HG03060 (cell line): ENCODE data around the gene CXCL9.
"Not testable (repeated sequence)": the region's sequence is repeated elsewhere in the genome, so short reads cannot be mapped to it uniquely, and the experiment has no call there.

Experiments used
- ATAC-seq: cut with Tn5 transposase; IDR thresholded peaks from one replicate; pipeline ENCODE4 v1.9.1; 2021; ENCODE audit warnings: low read depth, moderate number of reproducible peaks; ENCODE audit not compliant: unreplicated experiment

Gene CXCL9

GRCh38 chr4:76013540-76013939 is 6.2 kb upstream of the CXCL9 start:
- ATAC-seq: no peak

GRCh38 chr4:76012388-76012801 is 5.1 kb upstream of the CXCL9 start:
- ATAC-seq: no peak

DNA sequence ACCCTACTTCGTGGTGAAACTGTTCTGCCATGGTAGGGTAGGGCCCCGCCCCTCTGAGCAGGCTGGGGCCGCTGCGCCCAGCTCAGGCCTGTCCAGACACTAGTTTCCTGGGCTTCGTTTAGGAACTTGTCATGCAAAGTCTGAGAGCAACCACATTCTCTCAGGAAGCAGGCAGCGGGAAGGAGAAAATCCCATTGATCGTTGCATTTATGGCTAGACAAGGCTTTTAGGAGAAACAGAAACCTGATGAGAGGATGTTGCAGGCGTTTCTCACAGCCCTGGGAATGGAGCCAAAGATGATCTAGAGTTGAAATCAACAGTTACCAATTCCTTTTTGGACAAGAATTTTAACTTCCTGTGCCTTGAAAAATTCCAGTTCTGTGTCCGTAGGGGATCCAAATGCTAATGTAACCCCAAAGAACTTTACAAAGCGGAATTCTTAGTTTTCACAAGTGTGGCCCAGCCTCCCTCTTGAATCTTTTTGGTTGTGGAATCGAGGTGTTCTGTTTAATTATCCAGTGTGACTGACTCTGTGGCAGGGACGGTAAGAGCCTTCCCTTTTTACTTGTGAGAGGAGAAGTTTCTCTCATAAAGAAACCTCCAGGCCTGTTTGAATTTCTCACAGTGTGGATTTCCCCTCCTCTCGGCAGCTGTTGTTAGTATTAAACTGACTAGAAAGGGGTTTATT is 4.5 kb upstream of the CXCL9 start:
- ATAC-seq: no peak

- ATAC-seq: no peak
These were observed 3.8 kb upstream of the CXCL9 start for GRCh38 chr4:76011018-76011670.

GRCh38 chr4:76010576-76010975 is 3.3 kb upstream of the CXCL9 start:
- no peak for ATAC-seq

DNA sequence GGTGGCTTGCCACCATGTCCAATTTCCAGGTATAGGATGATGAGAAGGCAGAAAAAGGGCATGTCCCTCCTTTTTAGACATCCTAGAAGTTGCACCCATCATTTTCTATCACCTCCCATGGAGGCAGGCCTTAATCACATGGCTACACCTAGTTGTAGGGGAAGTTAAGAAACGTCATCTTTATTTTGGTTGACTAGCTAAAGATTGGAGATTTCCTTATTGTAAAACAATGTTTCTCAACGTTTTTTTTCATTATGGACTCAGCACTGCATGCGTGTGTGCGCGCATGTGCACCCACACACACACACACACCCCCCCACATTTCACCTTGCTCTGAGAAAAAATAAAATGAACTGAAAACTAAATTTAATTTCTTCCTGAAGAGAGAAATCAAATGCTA is 2.0 kb upstream of the CXCL9 start:
- ATAC-seq: no peak

GRCh38 chr4:76003620-76004019 is 3.7 kb downstream of the CXCL9 start:
- ATAC-seq: no peak

GRCh38 chr4:76003035-76003434 is 4.3 kb downstream of the CXCL9 start:
- no peak for ATAC-seq

GRCh38 chr4:76002176-76002575 is 5.1 kb downstream of the CXCL9 start:
- ATAC-seq: no peak

- no peak for ATAC-seq
These were observed 5.6 kb downstream of the CXCL9 start for GRCh38 chr4:76001700-76002099.

GRCh38 chr4:76000279-76000678 is 7.0 kb downstream of the CXCL9 start:
- no peak for ATAC-seq

DNA sequence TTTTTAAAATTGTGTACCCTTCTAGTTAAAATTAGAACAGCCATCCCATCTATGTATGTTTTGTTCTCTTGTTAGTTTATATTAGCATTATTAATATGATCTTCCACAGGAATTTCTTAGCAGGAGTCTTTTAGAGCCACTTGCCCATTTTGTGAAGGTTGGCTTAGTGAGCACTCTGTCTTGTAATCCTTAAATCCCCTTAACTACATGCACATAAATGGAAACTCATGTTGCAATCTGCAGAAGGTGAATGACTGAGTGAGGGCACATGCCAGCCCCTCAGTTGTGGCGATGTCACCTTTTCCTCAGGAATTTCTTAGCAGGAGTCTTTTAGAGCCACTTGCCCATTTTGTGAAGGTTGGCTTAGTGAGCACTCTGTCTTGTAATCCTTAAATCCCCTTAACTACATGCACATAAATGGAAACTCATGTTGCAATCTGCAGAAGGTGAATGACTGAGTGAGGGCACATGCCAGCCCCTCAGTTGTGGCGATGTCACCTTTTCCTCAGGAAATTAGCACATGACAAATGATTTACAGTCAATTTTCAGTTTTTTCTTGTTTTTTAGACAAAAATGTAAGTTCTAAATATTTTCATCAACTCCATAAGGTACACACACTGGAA is 8.7 kb downstream of the CXCL9 start:
- not testable (repeated sequence) for ATAC-seq

DNA sequence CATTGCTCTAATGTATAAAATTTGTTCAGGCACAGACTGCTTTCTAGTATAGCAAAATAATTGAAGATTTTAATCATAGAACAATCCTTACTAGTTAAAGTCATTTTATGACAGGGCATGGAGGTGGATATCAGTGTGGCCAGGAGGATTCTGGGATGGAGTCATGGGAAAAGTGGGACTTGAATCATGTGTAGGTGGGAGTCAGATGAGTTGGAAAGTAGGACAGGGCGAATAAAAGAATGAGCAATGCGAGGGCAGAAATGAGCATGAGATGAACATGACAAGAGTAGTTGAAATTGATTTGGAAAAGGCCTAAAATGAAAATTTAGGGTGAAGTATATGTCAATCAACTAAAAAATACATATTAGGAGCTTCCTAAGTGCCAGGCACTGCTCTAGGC is 9.4 kb downstream of the CXCL9 start:
- no peak for ATAC-seq

- ATAC-seq: no peak
These were observed 10.2 kb downstream of the CXCL9 start for GRCh38 chr4:75997081-75997480.

- no peak for ATAC-seq
These were observed 11.6 kb downstream of the CXCL9 start for GRCh38 chr4:75995727-75996126.

GRCh38 chr4:75992462-75992861 is 14.8 kb downstream of the CXCL9 start:
- ATAC-seq: no peak

DNA sequence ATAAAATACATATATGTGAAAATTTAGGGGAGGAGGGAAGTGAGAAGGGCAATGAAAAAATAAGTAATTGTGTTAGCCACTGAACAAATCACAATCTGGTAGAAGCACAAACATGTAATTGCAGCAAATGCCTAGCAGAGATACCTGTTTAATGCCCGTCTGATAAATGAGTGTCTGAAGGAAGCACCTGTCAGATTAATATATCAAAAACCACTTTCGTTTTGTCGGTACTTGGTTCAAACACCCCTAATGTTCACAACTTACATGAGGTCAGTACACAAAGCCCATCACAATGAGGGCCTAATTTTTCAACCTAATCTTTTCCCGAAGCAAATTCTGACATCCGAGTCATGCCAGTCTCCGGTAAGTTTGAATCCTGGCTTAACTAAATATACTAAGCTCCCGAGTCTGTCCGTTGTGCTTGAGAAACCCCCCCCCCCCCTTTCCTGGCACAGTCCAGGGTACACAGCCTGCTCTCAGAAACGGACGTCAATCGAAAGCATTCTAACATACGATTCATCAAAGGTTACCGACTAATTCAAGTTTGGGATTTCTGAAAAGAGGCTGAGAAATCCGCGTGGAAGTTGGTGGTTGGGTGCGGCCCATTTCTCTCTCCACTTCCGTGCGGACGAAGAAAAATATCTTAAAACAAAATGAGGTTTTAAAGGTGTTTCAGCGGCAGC is 17.3 kb downstream of the CXCL9 start:
- no peak for ATAC-seq

GRCh38 chr4:75985116-75985515 is 22.2 kb downstream of the CXCL9 start:
- no peak for ATAC-seq

GRCh38 chr4:75980576-75980975 is 26.7 kb downstream of the CXCL9 start:
- no peak for ATAC-seq

- no peak for ATAC-seq
These were observed 31.1 kb downstream of the CXCL9 start for GRCh38 chr4:75976177-75976576.

GRCh38 chr4:75973766-75974165 is 33.5 kb downstream of the CXCL9 start:
- ATAC-seq: no peak
